HCT116 (cell line): ENCODE data around the gene ANXA10. TPM values are rescaled to one million over a fixed set of nuclear protein-coding genes. Genes with fewer than 3 reads are reported as not detected.

Experiments
- ATAC-seq: fragments of 200-7000 bp; cut with Tn5 transposase; 2 replicates; pipeline ENCODE4 v1.9.1; 2020; ENCODE audit warnings: mild to moderate bottlenecking, moderate library complexity
- BruUV-seq: library from RNA; stranded (reverse); fragments of 400-500 nt; replicated peaks from 2 replicates; lab custom pipeline; 2021; lab: Mats Ljungman, UMichigan
- CTCF ChIA-PET: fragments of 300-600 bp; sonication (Branson Sonifier 250); formaldehyde crosslinking; loops from one replicate; lab custom pipeline; 2021; ENCODE audit warnings: antibody characterized with exemption; lab: Charles Lee
- POLR2A ChIA-PET: fragments of 300-600, 350-600 bp; sonication (Branson Sonifier 250); formaldehyde crosslinking; loops from one replicate; lab custom pipeline; 2021; ENCODE audit warnings: antibody characterized with exemption; lab: Charles Lee
- RAD21 ChIA-PET, 2 experiments: fragments of 300-600 bp; sonication (Branson Sonifier 250); formaldehyde crosslinking; loops; one replicate each; lab custom pipeline; 2023; ENCODE audit warnings: low total read pairs in 2 of 2; ENCODE audit not compliant: uncharacterized antibody in 2 of 2, unreplicated experiment in 2 of 2, low non-redundant PET in 1 of 2; lab: Charles Lee
- DNase-seq: peaks from one replicate; pipeline ENCODE4 v3.0.0-alpha.2; 2010; ENCODE audit warnings: low read depth, low spot score
- H2AFZ ChIP-seq: fragments of 200-600 bp; shearing (Covaris generic), sonication (generic); 2 replicates; pipeline ENCODE4 v1.6.1; 2017; ENCODE audit warnings: low read depth, mixed run types, mixed read lengths, antibody characterized with exemption, low read length; ENCODE audit not compliant: poor library complexity, severe bottlenecking
- H3K27ac ChIP-seq: 2 replicates; pipeline ENCODE4 v1.5.1; 2012; ENCODE audit warnings: low read depth, low read length
- H3K27me3 ChIP-seq: fragments of 200-600 bp; sonication (generic); 2 replicates; pipeline ENCODE4 v1.6.1; 2016; ENCODE audit warnings: mixed run types, low read length, mixed read lengths; ENCODE audit not compliant: insufficient read depth
- H3K36me3 ChIP-seq, 2 experiments: fragments of 200-500 bp in 1 of 2; fragments of 200-600 bp in 1 of 2; sonication (Bioruptor generic) in 1 of 2; sonication (generic) in 1 of 2; 2 replicates each; pipeline versions ENCODE4 v1.5.1 to v1.6.1; 2014 to 2016; ENCODE audit warnings: low read length in 2 of 2, inconsistent platforms in 1 of 2, mixed read lengths in 1 of 2, mixed run types in 1 of 2; ENCODE audit not compliant: insufficient read depth in 2 of 2, control insufficient read depth in 1 of 2
- H3K4me1 ChIP-seq, 2 experiments: fragments of 200-600 bp in 1 of 2; sonication (generic) in 1 of 2; 2 replicates each; pipeline versions ENCODE4 v1.5.1 to v1.6.1; 2012 to 2017; ENCODE audit warnings: low read length in 2 of 2, inconsistent platforms in 1 of 2, mild to moderate bottlenecking in 1 of 2, mixed read lengths in 1 of 2, mixed run types in 1 of 2, moderate library complexity in 1 of 2; ENCODE audit not compliant: insufficient read depth in 2 of 2, control insufficient read depth in 1 of 2
- H3K4me2 ChIP-seq: fragments of 200-600 bp; sonication (generic); 2 replicates; pipeline ENCODE4 v1.6.1; 2017; ENCODE audit warnings: mixed run types, low read length, mixed read lengths
- H3K4me3 ChIP-seq, 2 experiments: fragments of 200-600 bp in 1 of 2; sonication (generic) in 1 of 2; replicated peaks in 1 of 2; 2 replicates each; pipeline ENCODE4 v1.5.1; 2011 to 2016; ENCODE audit warnings: low read length in 2 of 2, control low read depth in 1 of 2, low read depth in 1 of 2, mild to moderate bottlenecking in 1 of 2, mixed read lengths in 1 of 2, mixed run types in 1 of 2
- H3K79me2 ChIP-seq: fragments of 200-600 bp; sonication (generic); 2 replicates; pipeline ENCODE4 v1.6.1; 2017; ENCODE audit warnings: mild to moderate bottlenecking, mixed run types, low read length, moderate library complexity, mixed read lengths; ENCODE audit not compliant: insufficient read depth
- H3K9ac ChIP-seq: fragments of 200-600 bp; sonication (generic); 2 replicates; pipeline ENCODE4 v1.6.1; 2016; ENCODE audit warnings: low read length, mixed read lengths
- H3K9me2 ChIP-seq: fragments of 200-600 bp; sonication (generic), shearing (Covaris generic); 2 replicates; pipeline ENCODE4 v1.6.1; 2017; ENCODE audit warnings: mixed run types, mild to moderate bottlenecking, moderate library complexity; ENCODE audit not compliant: insufficient read depth
- H3K9me3 ChIP-seq, 2 experiments: fragments of 200-500 bp in 1 of 2; fragments of 200-600 bp in 1 of 2; sonication (Bioruptor generic) in 1 of 2; sonication (generic) in 1 of 2; 2 replicates each; pipeline ENCODE4 v1.6.1; 2014 to 2017; ENCODE audit warnings: low read length in 2 of 2, mixed read lengths in 2 of 2, inconsistent platforms in 1 of 2, low read depth in 1 of 2, mild to moderate bottlenecking in 1 of 2, mixed run types in 1 of 2, moderate library complexity in 1 of 2; ENCODE audit not compliant: control insufficient read depth in 1 of 2, insufficient read depth in 1 of 2
- H4K20me1 ChIP-seq: fragments of 200-600 bp; sonication (generic), shearing (Covaris generic); 2 replicates; pipeline ENCODE4 v1.6.1; 2017; ENCODE audit warnings: mixed run types, mild to moderate bottlenecking, moderate library complexity; ENCODE audit not compliant: insufficient read depth
- CEBPB ChIP-seq: IDR thresholded peaks from 2 replicates; pipeline ENCODE4 v1.6.1; 2012; ENCODE audit warnings: low read depth
- EZH2 ChIP-seq: fragments of 200-600 bp; sonication (generic); IDR thresholded peaks from 2 replicates; pipeline ENCODE4 v1.6.1; 2017; ENCODE audit warnings: antibody characterized with exemption, mixed run types
- JUND ChIP-seq: IDR thresholded peaks from 2 replicates; pipeline ENCODE4 v1.6.1; 2012
- MAX ChIP-seq: IDR thresholded peaks from 2 replicates; pipeline ENCODE4 v1.6.1; 2012
- TCF7L2 ChIP-seq: IDR thresholded peaks from 2 replicates; pipeline ENCODE4 v1.7.0; 2011; ENCODE audit warnings: borderline replicate concordance, inconsistent platforms; ENCODE audit not compliant: insufficient read depth, insufficient read length; ENCODE audit errors: extremely low read depth
- ZFX ChIP-seq: fragments of 450-650 bp; IDR thresholded peaks from 2 replicates; pipeline ENCODE4 v1.6.1; 2017
- intact Hi-C: fragments of 100-400 bp; cut with micrococcal nuclease; formaldehyde crosslinking; loops from 2 replicates; pipeline ENCODE4 v1.10.0; 2022
- total RNA-seq: library from RNA; stranded (reverse); gene quantifications from one replicate; pipeline ENCODE4 v1.2.1, GENCODE V29; 2021; ENCODE audit not compliant: unreplicated experiment

Gene ANXA10
- total RNA-seq, 1 experiment from 2014 or later = 15.1 TPM

- peak overlapping the region; percentile 3 for H2AFZ ChIP-seq
- CTCF ChIA-PET = interaction anchor here (1.2 kb wide), 1 partner anchor 25 kb away, joined by 3 read pairs; no protein-coding TSS in a partner anchor
These were observed 36.9 kb downstream of the ANXA10 start for GRCh38 chr4:168129046-168129772.

GRCh38 chr4:168129802-168130201 lies 37.5 kb downstream of the ANXA10 start:
- RAD21 ChIA-PET = no interaction called here
- BruUV-seq = no TSS peak

More at GRCh38 chr4:168129046-168129772, 36.9 kb downstream of the ANXA10 start:
- Histone ChIP-seq H3K4me1 (peaks cover 11 to 16% of the 10 kb centered on the region in 2 experiments; a peak in 2 of 4 replicates), H3K4me2 (0 out of 2 replicates have a peak overlapping the region, but pooled peaks have one; percentile 10), H3K36me3 (no peaks in the 10 kb centered on the region), H3K4me3 (no peak overlapping the region), H3K9me2 (no peaks in the 10 kb centered on the region), H3K9ac (no peak overlapping the region), H3K9me3 (no peaks in the 10 kb centered on the region), H3K27ac (peak overlapping the region; percentile 72)
- RAD21 ChIA-PET = no interaction called here
- BruUV-seq = no TSS peak
- no peak for ATAC-seq
- DNase-seq = no peak
- POLR2A ChIA-PET = interaction anchor here (1.0 to 1.4 kb wide), 3 partner anchors 12 to 31 kb away, joined by 3 to 4 read pairs (median 4); no protein-coding TSS in a partner anchor
- TF ChIP-seq CEBPB = no peak
- no peak for TF ChIP-seq TCF7L2
- no peak for TF ChIP-seq MAX
- no peak for TF ChIP-seq ZFX
- no peak for TF ChIP-seq JUND
- TF ChIP-seq, all 23 proteins: peak for 0
- Histone ChIP-seq H3K79me2 (no peaks in the 10 kb centered on the region), H4K20me1 (no peaks in the 10 kb centered on the region; the same call in 1 of the 2 replicates), H3K27me3 (no peaks in the 10 kb centered on the region)
- intact Hi-C loops = no loop called here

More at GRCh38 chr4:168129802-168130201, 37.5 kb downstream of the ANXA10 start:
- intact Hi-C loops = no loop called here
- H3K27me3 ChIP-seq = no peaks in the 10 kb centered on the region
- no peak overlapping the region for H3K9ac ChIP-seq
- H3K79me2 ChIP-seq = no peaks in the 10 kb centered on the region
- no peak overlapping the region for H3K4me3 ChIP-seq
- no peaks in the 10 kb centered on the region for H3K9me2 ChIP-seq
- no peak for ATAC-seq
- H3K36me3 ChIP-seq = no peaks in the 10 kb centered on the region
- no peaks in the 10 kb centered on the region for H3K9me3 ChIP-seq
- 0 out of 2 replicates have a peak overlapping the region, but pooled peaks have one; percentile 10 for H3K4me2 ChIP-seq
- CTCF ChIA-PET = interaction anchor here (1.2 kb wide), 1 partner anchor 25 kb away, joined by 3 read pairs; no protein-coding TSS in a partner anchor
- TF ChIP-seq EZH2 = no peak
- TF ChIP-seq MAX = no peak
- TF ChIP-seq, all 23 proteins: peak for 0
- Histone ChIP-seq H4K20me1 (no peaks in the 10 kb centered on the region; the same call in 1 of the 2 replicates), H3K27ac (peak overlapping the region; percentile 72), H3K4me1 (peaks cover 11 to 16% of the 10 kb centered on the region in 2 experiments; a peak in 2 of 4 replicates), H2AFZ (peak overlapping the region; percentile 3)
- POLR2A ChIA-PET = interaction anchor here (1.0 kb wide), 1 partner anchor 15 kb away, joined by 3 read pairs; no protein-coding TSS in a partner anchor
- DNase-seq = no peak
